ENCODE results near the gene TUBGCP5. TPM values are rescaled to one million over a fixed set of nuclear protein-coding genes. Genes with fewer than 3 reads are reported as not detected.

The TUBGCP5 gene
- total RNA-seq, 1 experiment from 2014 or later: 18.8 TPM

DNA sequence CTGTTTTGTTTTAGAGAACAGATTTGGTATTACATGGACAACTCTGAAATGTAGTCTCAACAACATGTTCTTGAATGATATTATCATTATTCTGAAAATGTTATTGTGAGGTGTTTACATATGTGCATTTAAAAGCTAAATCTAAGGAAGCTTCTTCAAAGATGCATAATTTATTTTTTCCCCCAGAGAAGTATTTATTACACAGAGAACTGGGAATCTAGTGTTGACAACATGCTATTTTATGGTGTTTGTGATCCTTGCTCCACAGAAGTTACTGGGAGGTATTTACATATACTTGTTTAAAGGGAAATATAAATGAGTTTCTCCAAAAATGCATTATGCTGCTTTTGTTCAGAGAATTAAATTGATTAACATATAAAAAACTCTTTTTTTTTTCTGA lies 18.3 kb upstream of the TUBGCP5 start (continued):
- TF ChIP-seq ZNF219 (CRISPR knock-in tag; IDR thresholded peaks at IDR 0.05; ENCODE audit: borderline replicate concordance) (no peak), FOXJ3 (CRISPR knock-in tag; IDR thresholded peaks at IDR 0.05; ENCODE audit: borderline replicate concordance) (no peak), GTF2I (CRISPR knock-in tag; conservative IDR thresholded peaks at IDR 0.05) (no peak)

DNA sequence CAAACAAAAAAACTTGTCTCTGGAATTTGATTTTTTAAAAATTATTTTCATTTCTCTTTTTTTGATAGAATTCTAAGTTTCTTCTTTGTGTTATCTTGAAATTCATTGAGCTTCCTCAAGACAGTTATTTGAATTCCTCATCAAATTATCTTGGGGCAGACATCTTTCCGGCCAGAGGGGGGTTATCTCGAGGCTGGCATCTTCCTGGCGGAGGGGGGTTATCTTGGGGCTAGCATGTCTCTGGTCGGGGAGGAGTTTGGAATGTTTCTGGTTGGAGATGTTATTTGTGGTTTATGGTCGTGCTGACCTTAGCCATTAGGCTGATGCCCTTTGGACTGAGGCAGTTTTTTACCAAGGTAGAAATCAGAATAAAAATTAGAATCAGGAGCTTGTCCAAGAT lies 15.9 kb upstream of the TUBGCP5 start:
- H3K4me3 Mint-ChIP-seq: no peak overlapping the region

More for the DNA sequence above, 15.9 kb upstream of the TUBGCP5 start:
- Mint-ChIP-seq H3K27me3 (ENCODE audit: low read depth) (no peaks in the 10 kb centered on the region), H3K27ac (no peak overlapping the region), H3K4me1 (peaks cover 4% of the 10 kb centered on the region; the same call in 1 of the 2 replicates), H3K36me3 (no peaks in the 10 kb centered on the region), H3K9me3 (peaks cover 24% of the 10 kb centered on the region)
- ATAC-seq (no peak), DNase-seq (ENCODE audit: low spot score) (no peak)
- POLR2A ChIA-PET: no interaction called here
- TF ChIP-seq, protein P1, sequence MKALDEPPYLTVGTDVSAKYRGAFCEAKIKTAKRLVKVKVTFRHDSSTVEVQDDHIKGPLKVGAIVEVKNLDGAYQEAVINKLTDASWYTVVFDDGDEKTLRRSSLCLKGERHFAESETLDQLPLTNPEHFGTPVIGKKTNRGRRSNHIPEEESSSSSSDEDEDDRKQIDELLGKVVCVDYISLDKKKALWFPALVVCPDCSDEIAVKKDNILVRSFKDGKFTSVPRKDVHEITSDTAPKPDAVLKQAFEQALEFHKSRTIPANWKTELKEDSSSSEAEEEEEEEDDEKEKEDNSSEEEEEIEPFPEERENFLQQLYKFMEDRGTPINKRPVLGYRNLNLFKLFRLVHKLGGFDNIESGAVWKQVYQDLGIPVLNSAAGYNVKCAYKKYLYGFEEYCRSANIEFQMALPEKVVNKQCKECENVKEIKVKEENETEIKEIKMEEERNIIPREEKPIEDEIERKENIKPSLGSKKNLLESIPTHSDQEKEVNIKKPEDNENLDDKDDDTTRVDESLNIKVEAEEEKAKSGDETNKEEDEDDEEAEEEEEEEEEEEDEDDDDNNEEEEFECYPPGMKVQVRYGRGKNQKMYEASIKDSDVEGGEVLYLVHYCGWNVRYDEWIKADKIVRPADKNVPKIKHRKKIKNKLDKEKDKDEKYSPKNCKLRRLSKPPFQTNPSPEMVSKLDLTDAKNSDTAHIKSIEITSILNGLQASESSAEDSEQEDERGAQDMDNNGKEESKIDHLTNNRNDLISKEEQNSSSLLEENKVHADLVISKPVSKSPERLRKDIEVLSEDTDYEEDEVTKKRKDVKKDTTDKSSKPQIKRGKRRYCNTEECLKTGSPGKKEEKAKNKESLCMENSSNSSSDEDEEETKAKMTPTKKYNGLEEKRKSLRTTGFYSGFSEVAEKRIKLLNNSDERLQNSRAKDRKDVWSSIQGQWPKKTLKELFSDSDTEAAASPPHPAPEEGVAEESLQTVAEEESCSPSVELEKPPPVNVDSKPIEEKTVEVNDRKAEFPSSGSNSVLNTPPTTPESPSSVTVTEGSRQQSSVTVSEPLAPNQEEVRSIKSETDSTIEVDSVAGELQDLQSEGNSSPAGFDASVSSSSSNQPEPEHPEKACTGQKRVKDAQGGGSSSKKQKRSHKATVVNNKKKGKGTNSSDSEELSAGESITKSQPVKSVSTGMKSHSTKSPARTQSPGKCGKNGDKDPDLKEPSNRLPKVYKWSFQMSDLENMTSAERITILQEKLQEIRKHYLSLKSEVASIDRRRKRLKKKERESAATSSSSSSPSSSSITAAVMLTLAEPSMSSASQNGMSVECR (CRISPR knock-in tag; IDR thresholded peaks at IDR 0.05; ENCODE audit: borderline replicate concordance): no peak
- TF ChIP-seq GTF2I (CRISPR knock-in tag; conservative IDR thresholded peaks at IDR 0.05): no peak
- TF ChIP-seq, protein P2, sequence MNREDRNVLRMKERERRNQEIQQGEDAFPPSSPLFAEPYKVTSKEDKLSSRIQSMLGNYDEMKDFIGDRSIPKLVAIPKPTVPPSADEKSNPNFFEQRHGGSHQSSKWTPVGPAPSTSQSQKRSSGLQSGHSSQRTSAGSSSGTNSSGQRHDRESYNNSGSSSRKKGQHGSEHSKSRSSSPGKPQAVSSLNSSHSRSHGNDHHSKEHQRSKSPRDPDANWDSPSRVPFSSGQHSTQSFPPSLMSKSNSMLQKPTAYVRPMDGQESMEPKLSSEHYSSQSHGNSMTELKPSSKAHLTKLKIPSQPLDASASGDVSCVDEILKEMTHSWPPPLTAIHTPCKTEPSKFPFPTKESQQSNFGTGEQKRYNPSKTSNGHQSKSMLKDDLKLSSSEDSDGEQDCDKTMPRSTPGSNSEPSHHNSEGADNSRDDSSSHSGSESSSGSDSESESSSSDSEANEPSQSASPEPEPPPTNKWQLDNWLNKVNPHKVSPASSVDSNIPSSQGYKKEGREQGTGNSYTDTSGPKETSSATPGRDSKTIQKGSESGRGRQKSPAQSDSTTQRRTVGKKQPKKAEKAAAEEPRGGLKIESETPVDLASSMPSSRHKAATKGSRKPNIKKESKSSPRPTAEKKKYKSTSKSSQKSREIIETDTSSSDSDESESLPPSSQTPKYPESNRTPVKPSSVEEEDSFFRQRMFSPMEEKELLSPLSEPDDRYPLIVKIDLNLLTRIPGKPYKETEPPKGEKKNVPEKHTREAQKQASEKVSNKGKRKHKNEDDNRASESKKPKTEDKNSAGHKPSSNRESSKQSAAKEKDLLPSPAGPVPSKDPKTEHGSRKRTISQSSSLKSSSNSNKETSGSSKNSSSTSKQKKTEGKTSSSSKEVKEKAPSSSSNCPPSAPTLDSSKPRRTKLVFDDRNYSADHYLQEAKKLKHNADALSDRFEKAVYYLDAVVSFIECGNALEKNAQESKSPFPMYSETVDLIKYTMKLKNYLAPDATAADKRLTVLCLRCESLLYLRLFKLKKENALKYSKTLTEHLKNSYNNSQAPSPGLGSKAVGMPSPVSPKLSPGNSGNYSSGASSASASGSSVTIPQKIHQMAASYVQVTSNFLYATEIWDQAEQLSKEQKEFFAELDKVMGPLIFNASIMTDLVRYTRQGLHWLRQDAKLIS (CRISPR knock-in tag; IDR thresholded peaks at IDR 0.05; ENCODE audit: borderline replicate concordance): no peak
- TF ChIP-seq, protein P3, sequence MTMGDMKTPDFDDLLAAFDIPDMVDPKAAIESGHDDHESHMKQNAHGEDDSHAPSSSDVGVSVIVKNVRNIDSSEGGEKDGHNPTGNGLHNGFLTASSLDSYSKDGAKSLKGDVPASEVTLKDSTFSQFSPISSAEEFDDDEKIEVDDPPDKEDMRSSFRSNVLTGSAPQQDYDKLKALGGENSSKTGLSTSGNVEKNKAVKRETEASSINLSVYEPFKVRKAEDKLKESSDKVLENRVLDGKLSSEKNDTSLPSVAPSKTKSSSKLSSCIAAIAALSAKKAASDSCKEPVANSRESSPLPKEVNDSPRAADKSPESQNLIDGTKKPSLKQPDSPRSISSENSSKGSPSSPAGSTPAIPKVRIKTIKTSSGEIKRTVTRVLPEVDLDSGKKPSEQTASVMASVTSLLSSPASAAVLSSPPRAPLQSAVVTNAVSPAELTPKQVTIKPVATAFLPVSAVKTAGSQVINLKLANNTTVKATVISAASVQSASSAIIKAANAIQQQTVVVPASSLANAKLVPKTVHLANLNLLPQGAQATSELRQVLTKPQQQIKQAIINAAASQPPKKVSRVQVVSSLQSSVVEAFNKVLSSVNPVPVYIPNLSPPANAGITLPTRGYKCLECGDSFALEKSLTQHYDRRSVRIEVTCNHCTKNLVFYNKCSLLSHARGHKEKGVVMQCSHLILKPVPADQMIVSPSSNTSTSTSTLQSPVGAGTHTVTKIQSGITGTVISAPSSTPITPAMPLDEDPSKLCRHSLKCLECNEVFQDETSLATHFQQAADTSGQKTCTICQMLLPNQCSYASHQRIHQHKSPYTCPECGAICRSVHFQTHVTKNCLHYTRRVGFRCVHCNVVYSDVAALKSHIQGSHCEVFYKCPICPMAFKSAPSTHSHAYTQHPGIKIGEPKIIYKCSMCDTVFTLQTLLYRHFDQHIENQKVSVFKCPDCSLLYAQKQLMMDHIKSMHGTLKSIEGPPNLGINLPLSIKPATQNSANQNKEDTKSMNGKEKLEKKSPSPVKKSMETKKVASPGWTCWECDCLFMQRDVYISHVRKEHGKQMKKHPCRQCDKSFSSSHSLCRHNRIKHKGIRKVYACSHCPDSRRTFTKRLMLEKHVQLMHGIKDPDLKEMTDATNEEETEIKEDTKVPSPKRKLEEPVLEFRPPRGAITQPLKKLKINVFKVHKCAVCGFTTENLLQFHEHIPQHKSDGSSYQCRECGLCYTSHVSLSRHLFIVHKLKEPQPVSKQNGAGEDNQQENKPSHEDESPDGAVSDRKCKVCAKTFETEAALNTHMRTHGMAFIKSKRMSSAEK (CRISPR knock-in tag; IDR thresholded peaks at IDR 0.05; ENCODE audit: borderline replicate concordance): no peak
- no peak for TF ChIP-seq RELA (CRISPR knock-in tag; IDR thresholded peaks at IDR 0.05; ENCODE audit: borderline replicate concordance)
- TF ChIP-seq, protein P4, sequence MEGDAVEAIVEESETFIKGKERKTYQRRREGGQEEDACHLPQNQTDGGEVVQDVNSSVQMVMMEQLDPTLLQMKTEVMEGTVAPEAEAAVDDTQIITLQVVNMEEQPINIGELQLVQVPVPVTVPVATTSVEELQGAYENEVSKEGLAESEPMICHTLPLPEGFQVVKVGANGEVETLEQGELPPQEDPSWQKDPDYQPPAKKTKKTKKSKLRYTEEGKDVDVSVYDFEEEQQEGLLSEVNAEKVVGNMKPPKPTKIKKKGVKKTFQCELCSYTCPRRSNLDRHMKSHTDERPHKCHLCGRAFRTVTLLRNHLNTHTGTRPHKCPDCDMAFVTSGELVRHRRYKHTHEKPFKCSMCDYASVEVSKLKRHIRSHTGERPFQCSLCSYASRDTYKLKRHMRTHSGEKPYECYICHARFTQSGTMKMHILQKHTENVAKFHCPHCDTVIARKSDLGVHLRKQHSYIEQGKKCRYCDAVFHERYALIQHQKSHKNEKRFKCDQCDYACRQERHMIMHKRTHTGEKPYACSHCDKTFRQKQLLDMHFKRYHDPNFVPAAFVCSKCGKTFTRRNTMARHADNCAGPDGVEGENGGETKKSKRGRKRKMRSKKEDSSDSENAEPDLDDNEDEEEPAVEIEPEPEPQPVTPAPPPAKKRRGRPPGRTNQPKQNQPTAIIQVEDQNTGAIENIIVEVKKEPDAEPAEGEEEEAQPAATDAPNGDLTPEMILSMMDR (IDR thresholded peaks at IDR 0.05): no peak
- no peak for TF ChIP-seq ZNF232 (CRISPR knock-in tag; IDR thresholded peaks at IDR 0.05)
- TF ChIP-seq, protein P5, sequence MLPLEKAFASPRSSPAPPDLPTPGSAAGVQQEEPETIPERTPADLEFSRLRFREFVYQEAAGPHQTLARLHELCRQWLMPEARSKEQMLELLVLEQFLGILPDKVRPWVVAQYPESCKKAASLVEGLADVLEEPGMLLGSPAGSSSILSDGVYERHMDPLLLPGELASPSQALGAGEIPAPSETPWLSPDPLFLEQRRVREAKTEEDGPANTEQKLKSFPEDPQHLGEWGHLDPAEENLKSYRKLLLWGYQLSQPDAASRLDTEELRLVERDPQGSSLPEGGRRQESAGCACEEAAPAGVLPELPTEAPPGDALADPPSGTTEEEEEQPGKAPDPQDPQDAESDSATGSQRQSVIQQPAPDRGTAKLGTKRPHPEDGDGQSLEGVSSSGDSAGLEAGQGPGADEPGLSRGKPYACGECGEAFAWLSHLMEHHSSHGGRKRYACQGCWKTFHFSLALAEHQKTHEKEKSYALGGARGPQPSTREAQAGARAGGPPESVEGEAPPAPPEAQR (CRISPR knock-in tag; IDR thresholded peaks at IDR 0.05): no peak
- CTCF ChIA-PET: interaction anchor here (2.5 kb wide), 1 partner anchor 19 kb away, joined by 9 read pairs; no protein-coding TSS in a partner anchor

Data from WTC11 (cell line).